ENCODE results near the gene TFDP1.
"Not testable (repeated sequence)": the region's sequence is repeated elsewhere in the genome, so short reads cannot be mapped to it uniquely, and the experiment has no call there.

The TFDP1 gene

GRCh38 chr13:113617961-113618360 lies 33.4 kb downstream of the TFDP1 start:
- no peak for DNase-seq (ENCODE audit: low read depth)

GRCh38 chr13:113618455-113618854 lies 33.9 kb downstream of the TFDP1 start:
- no peak for DNase-seq (ENCODE audit: low read depth)

GRCh38 chr13:113620036-113620796 lies 35.7 kb downstream of the TFDP1 start:
- DNase-seq (ENCODE audit: low read depth), result no peak

- no peak for DNase-seq (ENCODE audit: low read depth)
Measured at GRCh38 chr13:113621046-113621445, 36.5 kb downstream of the TFDP1 start.

- not testable (repeated sequence) for DNase-seq (ENCODE audit: low read depth)
Measured at GRCh38 chr13:113621498-113621897, 36.9 kb downstream of the TFDP1 start.

- not testable (repeated sequence) for DNase-seq (ENCODE audit: low read depth)
Measured at GRCh38 chr13:113621986-113622550, 37.5 kb downstream of the TFDP1 start.

- DNase-seq (ENCODE audit: low read depth), result no peak
Measured at GRCh38 chr13:113622791-113623490, 38.4 kb downstream of the TFDP1 start.

GRCh38 chr13:113623491-113624234 lies 39.1 kb downstream of the TFDP1 start:
- DNase-seq (ENCODE audit: low read depth), result no peak

GRCh38 chr13:113624235-113624587 lies 39.7 kb downstream of the TFDP1 start:
- no peak for DNase-seq (ENCODE audit: low read depth)

GRCh38 chr13:113624640-113625304 lies 40.2 kb downstream of the TFDP1 start:
- DNase-seq (ENCODE audit: low read depth), result not testable (repeated sequence)

GRCh38 chr13:113625965-113626721 lies 41.6 kb downstream of the TFDP1 start:
- no peak for DNase-seq (ENCODE audit: low read depth)

GRCh38 chr13:113627136-113627535 lies 42.6 kb downstream of the TFDP1 start:
- no peak for DNase-seq (ENCODE audit: low read depth)

- DNase-seq (ENCODE audit: low read depth), result no peak
Measured at GRCh38 chr13:113628291-113629270, 44.0 kb downstream of the TFDP1 start.

GRCh38 chr13:113629866-113630265 lies 45.3 kb downstream of the TFDP1 start:
- no peak for DNase-seq (ENCODE audit: low read depth)

- DNase-seq (ENCODE audit: low read depth), result no peak
Measured at GRCh38 chr13:113630296-113630695, 45.7 kb downstream of the TFDP1 start.

- DNase-seq (ENCODE audit: low read depth), result no peak
Measured at GRCh38 chr13:113630804-113631203, 46.3 kb downstream of the TFDP1 start.

GRCh38 chr13:113631341-113632095 lies 47.0 kb downstream of the TFDP1 start:
- no peak for DNase-seq (ENCODE audit: low read depth)

- no peak for DNase-seq (ENCODE audit: low read depth)
Measured at GRCh38 chr13:113632706-113633484, 48.3 kb downstream of the TFDP1 start.
